ENCODE measurements around the gene ZNF609.

Gene ZNF609

DNA sequence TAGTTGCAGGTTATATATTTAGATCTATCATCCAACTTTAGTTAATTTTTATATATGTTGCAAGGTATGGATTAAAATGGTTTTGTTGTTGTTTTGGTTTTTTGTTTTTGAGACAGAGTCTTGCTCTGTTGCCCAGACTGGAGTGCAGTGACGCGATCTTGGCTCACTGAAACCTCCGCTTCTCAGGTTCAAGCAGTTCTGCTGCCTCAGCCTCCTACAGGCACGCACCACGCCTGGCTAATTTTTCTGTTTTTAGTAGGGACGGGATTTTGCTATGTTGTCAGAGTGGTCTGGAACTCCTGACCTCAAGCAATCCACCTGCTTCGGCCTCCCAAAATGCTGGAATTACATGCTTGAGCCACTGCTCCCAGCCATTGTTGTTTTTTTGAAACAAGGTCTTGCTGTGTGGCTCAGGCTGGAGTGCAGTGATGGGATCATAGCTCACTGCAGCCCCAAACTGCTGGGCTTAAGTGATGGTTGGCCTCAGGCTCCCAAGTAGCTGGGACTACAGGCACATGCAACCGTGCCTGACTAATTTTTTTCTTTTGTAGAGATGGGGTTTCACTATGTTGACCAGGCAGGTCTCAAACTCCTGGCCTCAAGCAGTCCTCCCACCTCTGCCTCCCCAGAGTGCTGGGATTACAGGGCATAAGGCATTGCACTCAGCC lies 92.0 kb downstream of the ZNF609 start:
- CTCF ChIA-PET = no interaction called here

DNA sequence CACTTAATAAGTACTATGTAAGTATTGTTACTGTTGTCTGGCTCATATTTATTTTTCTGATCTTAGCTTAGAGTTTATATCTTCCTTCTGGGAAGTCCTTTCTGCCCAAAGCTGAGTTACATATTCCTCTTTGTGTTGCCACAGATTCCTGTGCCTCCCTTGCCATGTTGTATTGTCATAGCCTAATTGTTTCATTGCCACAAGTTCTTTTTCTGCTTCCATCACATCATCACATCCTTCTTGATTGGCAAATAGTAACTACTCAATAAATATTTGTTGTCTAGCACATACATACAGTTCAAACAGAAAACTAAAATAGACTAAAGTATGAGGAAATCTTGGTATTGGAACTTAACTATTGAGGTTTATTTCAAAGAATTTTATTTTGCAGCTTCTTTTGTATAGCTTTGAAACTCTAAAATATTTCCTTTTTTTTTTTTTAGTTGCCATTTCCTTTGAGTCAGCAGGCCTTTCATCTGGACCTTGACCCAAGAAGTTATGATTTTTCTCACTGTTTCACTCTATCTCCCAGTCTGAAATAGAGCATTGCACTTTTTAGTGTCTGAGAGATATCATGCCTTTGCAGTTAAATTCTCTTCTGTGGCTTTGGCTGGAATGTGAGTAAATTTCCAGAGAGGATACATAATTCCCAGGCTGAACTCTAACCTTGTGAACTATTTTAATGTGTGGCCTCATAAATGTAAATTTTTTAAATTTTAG lies 98.2 kb downstream of the ZNF609 start:
- H3K27ac ChIP-seq = no peak overlapping the region
- TF ChIP-seq, protein P1, sequence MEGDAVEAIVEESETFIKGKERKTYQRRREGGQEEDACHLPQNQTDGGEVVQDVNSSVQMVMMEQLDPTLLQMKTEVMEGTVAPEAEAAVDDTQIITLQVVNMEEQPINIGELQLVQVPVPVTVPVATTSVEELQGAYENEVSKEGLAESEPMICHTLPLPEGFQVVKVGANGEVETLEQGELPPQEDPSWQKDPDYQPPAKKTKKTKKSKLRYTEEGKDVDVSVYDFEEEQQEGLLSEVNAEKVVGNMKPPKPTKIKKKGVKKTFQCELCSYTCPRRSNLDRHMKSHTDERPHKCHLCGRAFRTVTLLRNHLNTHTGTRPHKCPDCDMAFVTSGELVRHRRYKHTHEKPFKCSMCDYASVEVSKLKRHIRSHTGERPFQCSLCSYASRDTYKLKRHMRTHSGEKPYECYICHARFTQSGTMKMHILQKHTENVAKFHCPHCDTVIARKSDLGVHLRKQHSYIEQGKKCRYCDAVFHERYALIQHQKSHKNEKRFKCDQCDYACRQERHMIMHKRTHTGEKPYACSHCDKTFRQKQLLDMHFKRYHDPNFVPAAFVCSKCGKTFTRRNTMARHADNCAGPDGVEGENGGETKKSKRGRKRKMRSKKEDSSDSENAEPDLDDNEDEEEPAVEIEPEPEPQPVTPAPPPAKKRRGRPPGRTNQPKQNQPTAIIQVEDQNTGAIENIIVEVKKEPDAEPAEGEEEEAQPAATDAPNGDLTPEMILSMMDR (conservative IDR thresholded peaks at IDR 0.05; ENCODE audit: low read depth) = no peak
- ChIA-PET CTCF (interaction anchor here (0.6 kb wide), 2 partner anchors 22 to 192 kb away, joined by 3 read pairs; no protein-coding TSS in a partner anchor), POLR2A (ENCODE audit: low non-redundant PET) (no interaction called here)
- no peak for DNase-seq (ENCODE audit: low spot score)

More for the DNA sequence above, 92.0 kb downstream of the ZNF609 start:
- POLR2A ChIA-PET (ENCODE audit: low non-redundant PET) = no interaction called here
- no peak for DNase-seq (ENCODE audit: low spot score)
- peak overlapping the region; percentile 9; the same call in 1 of the 2 replicates for H3K27ac ChIP-seq
- TF ChIP-seq, protein P1 (conservative IDR thresholded peaks at IDR 0.05; ENCODE audit: low read depth) = no peak

DNA sequence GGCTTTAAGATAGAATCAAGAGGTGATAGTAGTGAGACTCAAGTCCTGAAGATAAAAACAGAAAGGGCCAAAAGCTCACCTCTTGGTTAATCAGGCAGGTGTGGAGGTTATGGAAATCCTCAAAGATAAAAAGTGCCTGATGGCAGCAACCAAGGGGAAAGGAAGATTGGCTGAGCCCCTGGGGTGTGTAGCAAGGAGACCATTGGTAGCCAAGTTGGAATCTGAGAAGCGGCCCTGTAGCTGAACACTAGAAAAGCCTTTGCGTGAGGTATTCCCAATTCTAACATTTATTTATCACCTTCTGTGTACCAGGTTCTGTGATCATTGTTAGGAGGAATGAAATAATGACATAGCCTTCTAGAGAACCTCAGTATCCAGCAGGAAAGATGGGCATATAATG lies 98.9 kb downstream of the ZNF609 start:
- no peak overlapping the region for H3K27ac ChIP-seq
- ChIA-PET POLR2A (ENCODE audit: low non-redundant PET) (no interaction called here), CTCF (interaction anchor here (0.6 kb wide), 1 partner anchor 191 kb away, joined by 3 read pairs; no protein-coding TSS in a partner anchor)
- TF ChIP-seq, protein P1 (conservative IDR thresholded peaks at IDR 0.05; ENCODE audit: low read depth) = no peak
- no peak for DNase-seq (ENCODE audit: low spot score)

DNA sequence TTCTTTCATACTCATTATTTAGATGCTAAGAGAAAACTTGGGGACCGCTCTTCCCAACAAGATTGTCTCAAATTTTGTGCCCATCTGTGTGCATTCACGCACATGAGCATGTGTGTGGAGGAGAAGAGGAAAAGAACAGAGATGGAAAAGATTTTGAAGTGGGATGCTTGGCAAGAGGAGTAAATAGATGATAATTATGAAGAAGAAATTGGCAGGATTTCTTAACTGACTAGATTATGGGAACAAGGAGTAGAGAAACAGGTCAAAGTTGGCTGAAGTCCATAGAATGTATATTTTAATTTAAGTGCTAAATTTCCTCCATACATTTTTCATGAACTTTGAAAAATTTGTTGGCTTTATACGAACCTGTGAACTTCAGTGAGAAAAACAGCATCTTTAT lies 100.1 kb downstream of the ZNF609 start:
- no peak for DNase-seq (ENCODE audit: low spot score)
- H3K27ac ChIP-seq = no peak overlapping the region
- TF ChIP-seq, protein P1 (conservative IDR thresholded peaks at IDR 0.05; ENCODE audit: low read depth) = no peak
- POLR2A ChIA-PET (ENCODE audit: low non-redundant PET) = no interaction called here
- CTCF ChIA-PET = interaction anchor here (0.6 kb wide), 1 partner anchor 356 kb away, joined by 4 read pairs; no protein-coding TSS in a partner anchor

DNA sequence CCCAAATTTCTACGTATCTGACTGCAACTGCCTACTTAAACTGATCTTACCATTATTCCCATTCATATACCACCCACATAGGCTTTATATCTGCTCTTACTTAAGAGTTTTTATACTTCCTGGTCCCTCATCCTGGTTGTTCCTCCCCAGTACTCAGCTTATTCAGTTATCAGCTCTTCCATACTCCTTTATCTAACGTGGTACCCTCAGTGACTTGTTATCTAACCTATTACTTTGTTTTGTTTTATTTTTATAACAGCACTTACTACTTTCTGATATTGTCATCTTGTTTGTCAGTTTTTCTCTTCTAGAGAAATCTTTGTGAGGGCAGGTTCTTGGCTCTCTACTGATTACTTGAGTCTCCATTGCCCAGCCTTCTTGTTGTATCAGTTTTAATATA lies 100.6 kb downstream of the ZNF609 start:
- ChIA-PET POLR2A (ENCODE audit: low non-redundant PET) (no interaction called here), CTCF (no interaction called here)
- no peak for DNase-seq (ENCODE audit: low spot score)
- no peak overlapping the region for H3K27ac ChIP-seq
- TF ChIP-seq, protein P1 (conservative IDR thresholded peaks at IDR 0.05; ENCODE audit: low read depth) = no peak

DNA sequence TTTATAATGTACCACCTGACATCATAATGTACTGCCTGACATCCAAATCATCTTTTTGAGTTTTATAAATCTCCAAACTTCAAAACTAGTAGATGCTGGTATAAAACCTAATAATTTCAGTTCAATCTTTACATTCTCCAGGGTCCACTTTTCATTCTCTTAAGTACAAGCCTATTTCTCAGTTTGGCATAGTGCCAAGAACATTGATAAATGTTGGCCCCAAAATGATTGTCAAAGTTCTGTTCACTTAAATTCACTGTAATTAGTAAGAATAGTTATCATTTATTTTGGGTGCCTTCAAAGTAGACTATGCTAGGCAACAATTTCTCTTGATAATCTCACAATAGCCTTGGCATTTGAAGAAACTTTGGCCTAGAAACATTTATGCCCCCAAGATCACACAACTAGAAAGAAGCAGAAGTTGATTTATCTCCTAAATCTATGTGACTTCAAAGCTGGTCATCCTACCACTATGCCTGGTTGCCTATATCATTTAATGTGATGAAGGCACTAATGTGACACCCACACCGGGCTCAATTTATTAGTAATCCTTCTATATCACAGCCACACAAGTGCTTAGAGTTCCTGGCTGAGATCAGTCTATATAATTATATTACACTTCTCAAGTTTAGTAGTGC lies 101.7 kb downstream of the ZNF609 start:
- ChIA-PET CTCF (no interaction called here), POLR2A (ENCODE audit: low non-redundant PET) (no interaction called here)
- DNase-seq (ENCODE audit: low spot score) = no peak
- TF ChIP-seq, protein P1 (conservative IDR thresholded peaks at IDR 0.05; ENCODE audit: low read depth) = no peak
- H3K27ac ChIP-seq = no peak overlapping the region

Measured in RWPE1 (cell line).